GM19035 (cell line): ENCODE results near the gene CPSF3.

ENCODE experiments used
- ATAC-seq: cut with Tn5 transposase; IDR thresholded peaks from one replicate; pipeline ENCODE4 v1.9.1; 2021; ENCODE audit not compliant: unreplicated experiment

Gene CPSF3

DNA sequence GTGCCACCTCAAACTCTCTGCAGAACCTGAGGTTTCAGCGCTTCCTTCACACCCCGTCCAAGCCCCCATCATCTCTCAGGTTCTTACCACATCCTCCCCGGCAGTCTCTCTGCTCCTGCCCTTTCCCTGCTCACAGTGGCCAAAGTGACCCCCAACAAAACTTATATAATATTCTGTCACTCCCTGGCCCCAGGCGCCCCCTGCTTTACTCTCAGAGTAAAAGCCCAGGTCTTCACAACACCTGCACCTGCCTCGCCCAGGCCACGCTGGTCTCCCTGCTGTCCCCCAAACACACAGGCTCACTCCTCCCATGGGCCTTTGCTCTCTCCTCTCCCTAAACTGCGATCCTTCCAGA is 6.5 kb upstream of the CPSF3 start:
- ATAC-seq = no peak

GRCh38 chr2:9417725-9418124 is 5.7 kb upstream of the CPSF3 start:
- ATAC-seq = no peak

DNA sequence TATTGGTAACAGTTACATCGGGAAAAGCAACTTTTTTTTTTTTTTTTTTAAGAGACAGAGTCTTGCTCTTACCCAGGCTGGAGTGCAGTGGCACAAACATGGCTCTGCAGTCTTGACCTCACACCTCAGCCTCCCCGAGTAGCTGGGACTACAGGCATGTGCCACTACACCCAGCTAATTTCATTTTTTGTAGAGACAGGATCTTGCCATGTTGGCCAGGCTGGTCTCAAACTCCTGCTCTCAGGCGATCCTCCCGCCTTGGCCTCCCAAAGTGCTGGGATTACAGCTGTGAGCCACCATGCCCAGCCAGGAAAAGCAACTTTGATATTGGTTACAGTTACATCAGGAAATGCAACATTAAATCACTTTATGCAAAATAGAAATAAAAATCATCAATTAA is 4.7 kb upstream of the CPSF3 start:
- no peak for ATAC-seq

- no peak for ATAC-seq
Observed at GRCh38 chr2:9419541-9419940, 3.9 kb upstream of the CPSF3 start.

DNA sequence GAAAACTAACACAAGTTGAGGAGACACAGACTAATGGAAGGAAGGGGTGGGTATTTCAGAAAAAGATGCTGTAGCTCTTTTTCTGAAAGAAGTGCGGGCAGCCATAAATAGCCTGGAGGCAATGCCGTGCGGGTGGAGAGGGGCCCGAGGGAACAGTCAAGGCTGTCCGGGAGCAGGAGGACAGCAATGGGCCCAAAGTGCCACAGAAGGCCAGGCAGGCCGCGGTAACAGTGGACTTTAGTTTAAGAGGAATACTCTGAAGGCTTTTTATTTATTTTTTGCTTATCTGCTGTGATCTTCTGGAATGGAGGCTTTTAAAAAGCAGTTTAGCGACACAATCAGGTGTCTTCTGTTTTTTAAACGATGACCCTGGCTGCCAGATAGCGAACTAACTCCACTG is 3.0 kb upstream of the CPSF3 start:
- ATAC-seq = no peak

DNA sequence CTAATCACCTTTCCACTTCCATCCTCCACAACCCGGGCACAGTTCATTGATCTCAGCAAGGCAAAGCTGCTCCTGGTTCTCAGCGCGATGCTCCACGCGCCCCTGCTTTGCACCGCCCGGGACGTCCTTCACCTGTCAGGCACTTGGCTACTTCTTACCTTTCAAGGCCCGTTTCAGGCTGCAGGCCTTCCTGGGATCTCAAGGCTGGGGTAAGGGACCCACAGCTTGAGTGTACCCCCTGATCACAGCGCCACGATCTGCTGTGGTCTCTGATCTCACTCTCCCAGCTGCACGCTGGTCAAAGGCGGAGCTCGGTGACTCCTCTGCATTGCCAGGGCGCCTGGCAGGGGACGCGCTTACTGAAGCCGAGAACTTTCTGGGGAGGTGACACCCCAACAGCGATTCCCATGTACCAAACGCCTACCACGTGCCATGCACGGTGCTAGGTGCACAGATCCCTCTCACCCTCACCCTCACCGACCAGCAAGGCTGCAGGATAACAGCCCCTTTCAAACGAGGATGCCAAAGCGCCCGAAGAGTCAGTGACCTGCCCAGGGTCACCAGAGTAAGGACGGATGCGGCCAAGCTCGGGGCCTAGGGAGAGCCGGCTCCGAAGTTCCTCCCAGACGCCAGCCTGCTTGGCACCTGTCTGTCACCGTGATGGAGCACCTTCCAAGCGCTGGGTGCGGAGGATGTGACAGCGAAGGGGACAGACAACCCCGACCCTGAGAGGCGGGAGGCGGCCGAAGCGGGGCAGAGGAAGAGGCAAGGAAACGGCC is 944 bp upstream of the CPSF3 start:
- peak; percentile 31 for ATAC-seq

DNA sequence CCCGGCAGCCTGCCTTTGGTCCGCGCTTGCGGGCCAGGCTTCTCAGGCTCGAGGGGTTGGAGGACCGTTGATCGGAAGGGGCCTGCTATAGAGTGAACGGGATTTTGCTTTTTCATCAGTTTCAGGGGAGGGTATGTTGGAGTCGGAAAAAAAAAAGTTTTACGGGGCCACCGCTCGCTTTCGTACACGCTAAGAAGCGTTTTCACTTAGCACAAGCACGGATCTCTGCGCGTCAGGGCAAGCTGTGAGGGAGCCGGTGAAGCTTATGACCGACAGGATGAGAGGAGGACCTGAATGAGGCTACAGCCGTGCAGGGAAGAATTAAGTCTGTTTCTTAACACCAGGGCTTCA is 443 bp downstream of the CPSF3 start:
- peak; percentile 9 for ATAC-seq

DNA sequence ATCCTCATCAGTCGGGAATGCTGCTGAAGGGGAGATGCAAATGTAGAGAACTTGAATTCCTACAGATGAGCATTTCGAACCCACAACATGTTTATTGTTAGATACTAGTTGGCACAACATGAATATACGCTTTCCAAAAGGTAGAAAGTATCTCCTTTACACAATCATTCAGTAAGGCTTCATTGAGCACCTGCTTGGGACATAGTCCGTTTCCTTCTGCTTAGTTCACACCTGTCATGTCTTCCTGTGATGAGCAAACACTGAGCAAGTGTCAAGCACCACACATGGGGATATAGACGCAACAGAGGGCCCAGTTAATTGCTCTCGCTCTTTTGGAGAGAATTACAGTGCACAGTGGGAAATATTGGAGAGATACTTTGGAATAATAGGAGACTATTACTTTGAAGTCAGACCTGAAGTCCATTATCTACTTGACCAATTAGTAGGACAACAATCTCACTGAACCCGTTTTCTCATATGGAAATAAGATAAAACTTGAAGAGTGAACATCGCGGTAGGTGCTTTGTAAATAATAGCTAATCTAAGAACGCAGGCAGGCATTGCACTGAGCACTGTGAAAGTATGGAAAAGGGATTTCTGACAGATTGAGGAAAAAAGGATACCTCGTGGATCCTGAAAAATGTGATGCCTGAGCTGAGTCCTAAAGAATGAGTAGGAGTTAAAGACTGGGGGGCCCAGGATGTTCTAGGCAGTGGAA is 1.2 kb downstream of the CPSF3 start:
- no peak for ATAC-seq

DNA sequence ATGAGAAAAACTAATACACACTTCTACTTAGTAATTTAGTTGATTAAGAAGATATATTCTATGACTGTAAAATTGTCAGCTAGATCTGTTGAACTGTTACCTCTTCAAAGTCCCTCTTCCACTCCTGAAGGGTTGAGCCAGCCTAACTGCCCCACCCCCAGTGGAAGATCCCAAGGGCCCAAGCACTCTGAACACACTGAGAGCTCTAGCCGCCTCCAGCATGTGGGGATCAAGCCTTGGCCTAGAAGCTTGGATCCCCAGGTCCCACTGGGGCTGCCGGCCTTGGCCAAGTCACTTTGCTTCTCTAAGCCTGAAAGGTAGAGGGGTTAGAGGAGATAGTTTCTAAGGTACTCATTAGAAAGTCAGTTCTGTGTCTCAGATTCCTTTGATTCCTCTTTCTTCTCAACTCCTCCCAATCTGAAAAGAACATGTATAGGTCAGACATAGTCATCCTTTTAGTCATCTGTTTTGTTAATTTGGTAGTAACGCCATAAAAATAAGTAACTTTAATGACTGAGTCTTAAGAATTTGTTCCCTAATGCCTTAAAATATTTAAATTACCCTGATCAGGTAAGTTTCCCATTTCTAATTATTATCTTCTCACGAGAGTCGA is 5.6 kb downstream of the CPSF3 start:
- no peak for ATAC-seq

GRCh38 chr2:9430316-9431293 is 7.2 kb downstream of the CPSF3 start:
- ATAC-seq = no peak

DNA sequence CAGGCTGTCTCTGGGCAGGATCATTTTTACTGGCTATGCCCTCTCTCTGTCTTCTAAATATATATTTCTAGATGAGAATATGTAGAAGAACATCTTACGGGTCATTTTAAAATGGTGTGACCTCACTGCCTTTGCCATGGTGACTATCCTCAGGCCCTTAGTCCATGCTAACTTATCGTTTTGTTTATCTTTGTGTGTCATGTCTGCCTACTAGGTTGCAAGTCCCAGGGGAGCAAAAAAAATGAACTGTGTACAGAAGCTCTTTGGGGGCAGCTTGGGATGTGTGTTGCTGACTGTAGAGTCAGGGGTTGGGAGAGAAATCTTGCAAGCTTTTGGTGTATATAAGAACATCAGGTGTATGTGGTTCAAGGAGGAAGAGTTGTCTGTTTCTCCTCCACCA is 11.0 kb downstream of the CPSF3 start:
- ATAC-seq = no peak

DNA sequence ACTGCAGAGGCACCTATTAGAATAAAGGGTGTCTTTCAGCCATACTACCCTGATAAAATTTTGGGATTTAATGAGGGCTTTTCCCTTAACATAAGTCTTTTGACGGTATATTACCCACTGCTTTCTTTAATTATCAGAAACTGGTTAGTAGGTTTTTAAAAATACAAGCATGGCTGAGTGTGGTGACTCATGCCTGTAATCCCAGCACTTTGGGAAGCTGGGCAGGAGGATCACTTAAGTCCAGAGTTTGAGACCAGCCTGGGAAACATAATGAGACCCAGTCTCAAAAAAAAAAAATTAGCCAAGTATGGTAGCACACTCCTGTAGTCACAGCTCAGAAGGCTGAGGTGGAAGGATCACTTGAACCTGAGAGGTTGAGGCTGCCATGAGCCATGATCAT is 16.1 kb downstream of the CPSF3 start:
- no peak for ATAC-seq

DNA sequence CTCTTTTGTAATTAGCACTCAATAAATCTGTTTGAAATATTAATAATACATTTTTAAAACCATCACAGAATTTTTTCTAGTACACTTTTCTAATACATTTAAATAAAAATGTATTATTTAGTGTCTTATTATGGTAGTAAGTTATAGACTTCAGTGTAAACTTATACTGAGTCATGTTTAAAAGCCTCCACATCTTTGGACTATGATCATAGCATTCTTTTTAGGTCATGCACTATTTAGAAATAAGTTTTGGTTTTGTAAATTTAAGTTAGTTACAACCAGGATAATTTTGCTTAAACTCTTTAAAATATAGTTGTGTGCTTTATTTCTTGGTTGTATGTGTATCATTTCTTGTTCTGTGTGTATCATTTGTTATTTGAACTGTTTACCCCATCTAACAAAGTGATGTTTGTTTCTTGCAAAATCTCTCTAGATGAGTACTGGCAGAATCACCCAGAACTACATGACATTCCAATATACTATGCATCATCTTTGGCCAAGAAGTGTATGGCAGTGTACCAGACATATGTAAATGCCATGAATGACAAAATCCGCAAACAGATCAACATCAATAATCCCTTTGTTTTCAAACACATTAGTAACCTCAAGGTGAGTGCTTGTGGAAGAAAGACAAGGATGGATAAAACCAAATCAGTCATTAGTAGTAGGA is 16.7 kb downstream of the CPSF3 start:
- ATAC-seq = no peak

DNA sequence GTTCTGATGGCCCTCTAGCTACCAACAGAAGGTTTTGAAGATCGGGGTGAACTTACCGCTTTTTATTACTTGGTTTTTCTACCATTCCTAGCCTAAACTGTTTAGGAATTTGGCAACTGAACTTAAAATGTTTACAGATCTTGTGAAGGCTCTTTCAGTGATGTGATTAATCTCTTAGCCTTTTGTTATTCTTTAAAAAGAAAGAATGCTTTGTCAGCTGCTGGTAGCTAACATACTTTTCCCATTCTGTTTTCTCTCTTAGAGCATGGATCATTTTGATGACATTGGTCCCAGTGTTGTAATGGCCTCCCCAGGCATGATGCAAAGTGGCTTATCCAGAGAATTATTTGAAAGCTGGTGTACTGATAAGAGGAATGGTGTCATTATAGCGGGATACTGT is 18.1 kb downstream of the CPSF3 start:
- ATAC-seq = no peak

GRCh38 chr2:9443526-9443925 is 20.1 kb downstream of the CPSF3 start:
- ATAC-seq = no peak

- no peak for ATAC-seq
Observed at GRCh38 chr2:9445089-9445488, 21.6 kb downstream of the CPSF3 start.

DNA sequence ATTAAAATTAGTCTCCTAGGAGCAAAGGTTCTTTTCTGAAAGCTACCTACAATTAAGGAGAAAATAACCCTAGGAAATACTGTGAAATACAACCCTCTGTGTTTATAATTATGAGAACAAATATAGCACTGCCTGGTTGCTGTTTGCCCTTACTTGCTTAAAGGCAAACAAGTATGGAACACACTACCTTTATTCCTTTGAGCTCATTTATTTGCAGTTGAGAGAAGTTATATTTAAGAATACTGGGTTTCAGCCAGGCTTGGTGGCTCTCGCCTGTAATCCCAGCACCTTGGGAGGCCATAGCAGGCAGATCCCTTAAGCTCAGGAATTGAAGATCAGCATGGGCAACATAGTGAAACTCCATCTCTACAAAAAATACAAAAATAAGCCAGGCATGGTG is 27.8 kb downstream of the CPSF3 start:
- no peak for ATAC-seq

GRCh38 chr2:9460441-9461017 is 37.1 kb downstream of the CPSF3 start:
- ATAC-seq = no peak

- ATAC-seq = no peak
Observed at GRCh38 chr2:9461079-9461478, 37.6 kb downstream of the CPSF3 start.

DNA sequence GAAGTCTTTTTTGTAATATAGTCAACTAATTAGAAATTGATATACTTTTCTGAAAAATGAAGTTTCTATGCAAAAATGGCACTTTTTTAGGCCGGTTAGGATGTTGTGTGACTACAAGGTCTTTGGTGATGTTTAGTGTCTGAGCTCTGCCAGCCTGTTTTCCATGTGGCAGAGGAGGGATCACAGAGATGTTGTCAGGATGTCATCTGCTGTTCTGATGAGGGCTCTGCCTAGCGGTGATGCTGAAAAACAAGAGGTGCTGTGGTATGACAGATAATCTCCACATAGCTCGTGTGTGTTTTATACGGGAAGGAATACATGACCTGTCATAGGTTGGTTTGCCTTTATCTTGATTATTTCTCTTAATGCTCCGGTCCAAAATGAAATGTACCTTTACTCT is 38.9 kb downstream of the CPSF3 start:
- ATAC-seq = no peak
